ENCODE data around the gene SLIT1.

DNA sequence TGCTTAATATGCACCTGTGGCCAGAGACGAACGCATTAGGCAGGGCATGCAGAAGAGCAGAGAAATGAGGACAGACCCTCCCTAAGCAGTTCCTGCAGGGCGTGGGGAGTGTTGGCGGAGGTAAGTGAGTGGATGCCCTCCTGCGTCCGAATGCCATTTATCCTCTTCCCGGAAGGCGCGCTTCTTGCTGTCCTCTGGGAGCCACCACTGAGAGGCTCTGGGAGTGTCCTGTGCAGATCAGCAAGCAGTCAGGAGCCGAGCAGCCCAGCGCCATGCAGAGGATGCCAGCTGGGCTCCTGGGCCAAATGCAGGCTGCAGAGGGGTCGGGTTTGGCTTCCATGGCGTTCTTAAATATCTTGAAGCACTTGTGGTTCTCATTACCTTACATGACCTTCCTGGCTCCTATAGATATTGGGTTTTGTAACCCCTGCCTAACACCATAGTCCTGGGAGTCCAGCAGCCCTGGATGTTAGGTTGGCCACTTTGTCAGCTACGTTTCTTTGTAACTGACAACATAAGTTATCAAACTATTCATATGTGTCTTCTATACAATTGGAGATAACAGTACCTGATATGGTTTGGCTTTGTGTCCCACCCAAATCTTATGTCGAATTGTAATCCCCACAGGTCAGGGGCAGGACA lies 30.0 kb upstream of the SLIT1 start:
- TF ChIP-seq POLR2AphosphoS5 (IDR thresholded peaks at IDR 0.05; ENCODE audit: borderline replicate concordance, low read depth, low read length) (no peak), EZH2 (IDR thresholded peaks at IDR 0.05) (no peak), FOXP2 (optimal IDR thresholded peaks at IDR 0.05; ENCODE audit: control extremely low read depth, extremely low read length, insufficient read depth) (no peak)

All from SK-N-MC (cell line).